ENCODE results near the gene PRAMEF26. TPM values are rescaled to one million over a fixed set of nuclear protein-coding genes. Genes with fewer than 3 reads are reported as not detected.
"Not testable (repeated sequence)": the region's sequence is repeated elsewhere in the genome, so short reads cannot be mapped to it uniquely, and the experiment has no call there.

PRAMEF26 gene
- total RNA-seq (2011; cell fraction: chromatin; rRNA removed; ENCODE audit: low replicate concordance), result not detected in 2 replicates
- total RNA-seq (2011; cell fraction: nucleolus; rRNA removed), result not detected in 2 replicates
- total RNA-seq (2011; cell fraction: nucleoplasm; rRNA removed), result not detected in 2 replicates
- total RNA-seq (2014; rRNA removed) (not detected in 2 replicates), total RNA-seq (2014; rRNA removed; fragmentation: Illumina TruSeq; extraction: Trizol) (not detected in 2 replicates), total RNA-seq (2015; rRNA removed; fragmentation: Illumina TruSeq; extraction: Trizol) (not detected in 2 replicates), total RNA-seq (2021) (not detected in 2 replicates), polyA plus RNA-seq (2011; rRNA removed) (not detected in 2 replicates), polyA plus RNA-seq (2014; fragmentation: Illumina TruSeq; extraction: Trizol) (not detected in 2 replicates), polyA plus RNA-seq (2014; fragmentation: Nextera tagmentation; extraction: Ambion mirVana) (not detected), polyA plus RNA-seq (2014; rRNA removed) (not detected in 2 replicates), polyA minus RNA-seq (2011; rRNA and poly(A)+ RNA removed) (not detected in 2 replicates), Bru-seq, nascent RNA (not detected), BruChase-seq, experiment 1, labeled RNA remaining after a 2-hour chase (not detected), BruChase-seq, experiment 2, labeled RNA remaining after a 6-hour chase (not detected)
- not detected in 2 replicates for polyA plus RNA-seq (2011; cell fraction: cytosol; rRNA removed)
- polyA plus RNA-seq (2011; cell fraction: nucleus; rRNA removed), result not detected in 2 replicates
- not detected in 2 replicates for polyA plus RNA-seq (2012)
- not detected in 2 replicates for polyA minus RNA-seq (2011; cell fraction: cytosol; rRNA and poly(A)+ RNA removed)
- not detected in 2 replicates for polyA minus RNA-seq (2011; cell fraction: nucleus; rRNA and poly(A)+ RNA removed)
- long read RNA-seq, experiment 1, result 0 reads
- long read RNA-seq, experiment 2, result 0 reads
- long read RNA-seq, experiment 3, result 0 reads

DNA sequence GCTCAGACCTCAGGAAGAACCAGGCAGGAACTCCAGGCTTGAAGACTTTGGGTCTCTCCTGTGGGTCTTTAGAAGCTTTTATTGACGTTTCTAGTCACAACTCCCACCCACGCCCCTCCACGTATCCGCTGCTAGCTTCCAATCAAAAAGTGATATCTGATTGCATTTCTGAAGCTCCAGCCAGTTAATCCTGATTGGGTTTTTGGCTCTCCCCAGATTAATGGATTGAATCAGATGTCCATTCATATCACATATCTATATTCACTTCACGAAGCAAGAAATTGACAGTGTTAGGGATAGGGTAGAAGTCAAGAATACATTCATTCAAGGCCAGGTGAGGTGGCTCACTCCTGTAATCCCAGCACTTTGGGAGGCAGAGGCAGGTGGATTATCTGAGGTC, at the start of gene PRAMEF26:
Gene PRAMEF26, minus strand, starts transcription at position 101 of the 400 bp plus-strand sequence. CDS start 2,914 bp downstream, outside the sequence.
- H3K4me2 ChIP-seq (ENCODE audit: insufficient read depth, low read length); H3K9me3 ChIP-seq (replicated peaks; ENCODE audit: control insufficient read depth, insufficient read depth, low read depth, low read length); BruUV-seq (replicated peaks); CTCF ChIA-PET (ENCODE audit: low intra/inter-chr PET ratio); intact Hi-C loops (cut with micrococcal nuclease); H3K4me1 ChIP-seq (replicated peaks in 1 of 2; ENCODE audit: control insufficient read depth in 2 of 2, insufficient read depth in 2 of 2, low read length in 2 of 2); H3K9ac ChIP-seq (ENCODE audit: insufficient read depth in 1 of 2, low read depth in 2 of 2, low read length in 2 of 2); H3K9me1 ChIP-seq (ENCODE audit: control insufficient read depth, insufficient read depth, low read length); H3K36me3 ChIP-seq (ENCODE audit: control insufficient read depth, insufficient read depth, low read length); H2AFZ ChIP-seq (ENCODE audit: low read depth, low read length); H3K4me3 ChIP-seq; H3K27ac ChIP-seq (ENCODE audit: extremely low read depth, low read depth, low read length); ATAC-seq; FAIRE-seq; DNase-seq (ENCODE audit: extremely low read depth in 1 of 4, low spot score in 3 of 4); H3K79me2 ChIP-seq (ENCODE audit: control insufficient read depth, insufficient read depth, low read length); H3K27me3 ChIP-seq (ENCODE audit: control insufficient read depth in 2 of 2, insufficient read depth in 2 of 2, low read length in 2 of 2); H4K20me1 ChIP-seq (replicated peaks; ENCODE audit: control insufficient read depth, insufficient read depth, low read length); POLR2A ChIA-PET: not testable (repeated sequence)
- whole genome bisulfite sequencing (ENCODE audit: insufficient coverage, low coverage, missing lambda C conversion rate), result 0% methylated on average over 1 of the region's 5 CpGs
- in situ Hi-C loops (cut with MboI), result loop anchor here (10.0 kb wide), 1 partner anchor 81 kb away; the partner anchor contains the start of gene PRAMEF25

DNA sequence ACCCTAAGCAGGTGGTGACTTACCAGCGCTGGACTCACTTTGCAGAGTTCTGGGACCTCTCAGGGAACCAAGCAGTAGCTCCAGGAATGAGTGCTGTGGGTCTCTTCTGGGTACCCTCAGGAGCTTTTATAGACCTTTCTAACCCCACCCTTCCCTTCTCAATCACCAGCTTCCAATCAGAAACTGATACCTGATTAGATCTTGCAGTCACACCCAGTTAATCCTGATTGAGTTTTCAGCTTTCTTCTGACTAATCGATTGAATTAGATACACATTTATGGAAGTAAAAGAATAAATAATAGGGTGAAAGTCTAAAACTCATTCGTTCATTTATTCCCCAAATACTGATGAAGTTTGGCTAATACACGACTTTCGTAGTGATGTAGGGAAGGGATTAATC, 45.5 kb upstream of the PRAMEF26 start, which contains the start of gene PRAMEF13:
Gene PRAMEF13, minus strand, starts transcription at position 101 of the 400 bp plus-strand sequence. CDS start 1,820 bp downstream, outside the sequence.
- H3K27me3 ChIP-seq (ENCODE audit: control insufficient read depth in 2 of 2, insufficient read depth in 2 of 2, low read length in 2 of 2); H3K79me2 ChIP-seq (ENCODE audit: control insufficient read depth, insufficient read depth, low read length); intact Hi-C loops (cut with micrococcal nuclease); H3K4me2 ChIP-seq (ENCODE audit: insufficient read depth, low read length); CTCF ChIA-PET (ENCODE audit: low intra/inter-chr PET ratio); H3K4me3 ChIP-seq; H3K9ac ChIP-seq (ENCODE audit: insufficient read depth in 1 of 2, low read depth in 2 of 2, low read length in 2 of 2); H2AFZ ChIP-seq (ENCODE audit: low read depth, low read length); BruUV-seq (replicated peaks); H3K9me1 ChIP-seq (ENCODE audit: control insufficient read depth, insufficient read depth, low read length); H3K36me3 ChIP-seq (ENCODE audit: control insufficient read depth, insufficient read depth, low read length); H3K4me1 ChIP-seq (replicated peaks in 1 of 2; ENCODE audit: control insufficient read depth in 2 of 2, insufficient read depth in 2 of 2, low read length in 2 of 2); in situ Hi-C loops (cut with MboI); H3K9me3 ChIP-seq (replicated peaks; ENCODE audit: control insufficient read depth, insufficient read depth, low read depth, low read length); H3K27ac ChIP-seq (ENCODE audit: extremely low read depth, low read depth, low read length); ATAC-seq; DNase-seq (ENCODE audit: extremely low read depth in 1 of 4, low spot score in 3 of 4); FAIRE-seq; H4K20me1 ChIP-seq (replicated peaks; ENCODE audit: control insufficient read depth, insufficient read depth, low read length); POLR2A ChIA-PET: not testable (repeated sequence)
- WGBS (ENCODE audit: insufficient coverage, low coverage, missing lambda C conversion rate), result no CpG with 5 or more reads among the region's 5 CpGs

DNA sequence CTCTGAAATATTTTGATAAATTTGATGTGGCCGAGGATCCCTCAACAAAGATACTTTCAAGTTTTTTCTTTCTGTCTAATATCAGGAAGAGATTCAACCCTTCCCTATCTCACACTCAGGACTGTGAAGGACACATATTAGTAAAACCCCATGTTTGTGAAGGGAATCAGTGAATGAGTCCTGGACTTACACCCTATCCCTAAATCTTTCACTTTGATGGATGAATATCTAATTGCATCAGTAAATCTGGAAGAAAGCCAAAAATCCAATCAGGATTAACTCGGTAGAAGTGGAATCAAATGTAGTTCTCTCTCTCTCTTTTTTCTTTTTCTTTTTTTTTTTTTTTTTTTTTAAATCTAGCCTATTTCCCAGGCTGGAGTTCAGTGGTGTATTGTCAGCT, 15.7 kb upstream of the PRAMEF26 start, which contains the start of gene PRAMEF9:
Gene PRAMEF9, plus strand, starts transcription at position 301 of the 400 bp plus-strand sequence. CDS start 3,433 bp downstream, outside the sequence.
- H3K27me3 ChIP-seq (ENCODE audit: control insufficient read depth in 2 of 2, insufficient read depth in 2 of 2, low read length in 2 of 2); H3K9ac ChIP-seq (ENCODE audit: insufficient read depth in 1 of 2, low read depth in 2 of 2, low read length in 2 of 2); H3K9me3 ChIP-seq (replicated peaks; ENCODE audit: control insufficient read depth, insufficient read depth, low read depth, low read length); H3K79me2 ChIP-seq (ENCODE audit: control insufficient read depth, insufficient read depth, low read length); H3K4me3 ChIP-seq; H4K20me1 ChIP-seq (replicated peaks; ENCODE audit: control insufficient read depth, insufficient read depth, low read length); in situ Hi-C loops (cut with MboI); BruUV-seq (replicated peaks); H3K9me1 ChIP-seq (ENCODE audit: control insufficient read depth, insufficient read depth, low read length); H3K4me1 ChIP-seq (replicated peaks in 1 of 2; ENCODE audit: control insufficient read depth in 2 of 2, insufficient read depth in 2 of 2, low read length in 2 of 2); FAIRE-seq; H2AFZ ChIP-seq (ENCODE audit: low read depth, low read length); POLR2A ChIA-PET; H3K36me3 ChIP-seq (ENCODE audit: control insufficient read depth, insufficient read depth, low read length); DNase-seq (ENCODE audit: extremely low read depth in 1 of 4, low spot score in 3 of 4); H3K4me2 ChIP-seq (ENCODE audit: insufficient read depth, low read length); ATAC-seq; CTCF ChIA-PET (ENCODE audit: low intra/inter-chr PET ratio); intact Hi-C loops (cut with micrococcal nuclease); H3K27ac ChIP-seq (ENCODE audit: extremely low read depth, low read depth, low read length): not testable (repeated sequence)
- WGBS (ENCODE audit: insufficient coverage, low coverage, missing lambda C conversion rate), result 0% methylated on average over 1 of the region's 2 CpGs
